ENCODE results near the gene RIPOR3.
"Not testable (repeated sequence)": the region's sequence is repeated elsewhere in the genome, so short reads cannot be mapped to it uniquely, and the experiment has no call there.

RIPOR3 gene

GRCh38 chr20:50574586-50574985, 116.8 kb downstream of the RIPOR3 start:
- DNase-seq (ENCODE audit: low spot score), result no peak

DNA sequence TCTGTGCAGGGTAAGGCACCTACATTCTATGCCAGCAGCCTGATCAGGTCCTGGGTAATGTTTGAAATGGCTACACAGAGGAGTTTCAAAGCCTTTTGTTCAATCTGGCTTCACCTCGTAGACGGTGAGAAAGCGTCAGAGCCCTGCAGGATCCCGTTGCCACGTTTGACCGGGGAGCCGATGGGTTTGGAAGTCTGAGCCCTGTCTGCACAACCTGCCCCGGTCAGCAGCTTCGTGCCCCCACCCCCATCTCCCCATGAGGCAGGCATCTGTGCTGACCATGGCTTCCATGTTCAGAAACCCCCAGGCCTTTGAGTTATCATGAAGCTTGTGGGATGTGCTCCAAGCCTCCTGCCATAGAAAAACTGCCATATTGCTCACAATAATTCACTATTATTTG, 117.2 kb downstream of the RIPOR3 start:
- no peak for DNase-seq (ENCODE audit: low spot score)

DNA sequence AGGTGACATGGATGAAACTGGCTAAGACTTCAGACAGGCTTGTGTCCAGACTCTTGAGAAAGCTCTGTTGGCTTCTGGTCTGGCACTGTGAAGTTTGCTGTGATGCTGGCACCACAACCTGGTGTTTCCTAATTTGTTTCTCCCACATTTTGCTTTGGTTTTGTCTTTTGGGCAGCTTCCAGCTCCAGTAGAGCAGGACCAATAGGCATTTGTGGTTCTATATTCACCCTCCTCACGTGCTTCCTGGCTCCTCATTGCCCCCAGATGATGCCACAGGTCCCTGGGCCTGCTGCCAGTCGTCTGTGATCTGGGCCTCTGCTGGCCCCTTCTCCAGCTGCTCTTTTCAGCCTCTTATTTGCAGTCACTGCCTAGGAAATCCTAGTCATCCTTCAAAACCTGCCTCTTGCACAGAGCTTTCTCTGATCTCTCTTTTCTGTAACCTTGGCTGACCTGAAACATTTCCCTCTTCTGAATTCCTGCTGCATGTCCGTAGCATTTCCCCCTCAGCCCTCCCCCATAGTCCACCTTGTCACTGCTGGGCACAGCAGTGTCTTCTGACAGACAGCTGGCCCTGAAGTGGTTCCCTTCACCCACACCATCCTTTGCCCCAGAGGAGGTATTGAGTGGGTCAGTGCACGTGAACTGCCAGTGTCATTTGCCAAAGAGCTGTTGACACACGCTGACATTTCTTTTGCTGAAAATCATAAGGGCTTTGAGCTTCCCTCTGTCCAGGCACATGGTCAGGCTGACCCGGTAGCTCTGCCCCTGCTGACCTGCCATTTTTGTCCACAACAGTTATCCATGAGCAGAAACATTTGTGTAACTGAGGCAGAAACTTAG, 118.2 kb downstream of the RIPOR3 start:
- no peak for DNase-seq (ENCODE audit: low spot score)

- no peak for DNase-seq (ENCODE audit: low spot score)
These were observed 119.9 kb downstream of the RIPOR3 start for GRCh38 chr20:50571466-50571865.

- DNase-seq (ENCODE audit: low spot score), result peak; percentile 57
These were observed 121.2 kb downstream of the RIPOR3 start for GRCh38 chr20:50569864-50570836.

DNA sequence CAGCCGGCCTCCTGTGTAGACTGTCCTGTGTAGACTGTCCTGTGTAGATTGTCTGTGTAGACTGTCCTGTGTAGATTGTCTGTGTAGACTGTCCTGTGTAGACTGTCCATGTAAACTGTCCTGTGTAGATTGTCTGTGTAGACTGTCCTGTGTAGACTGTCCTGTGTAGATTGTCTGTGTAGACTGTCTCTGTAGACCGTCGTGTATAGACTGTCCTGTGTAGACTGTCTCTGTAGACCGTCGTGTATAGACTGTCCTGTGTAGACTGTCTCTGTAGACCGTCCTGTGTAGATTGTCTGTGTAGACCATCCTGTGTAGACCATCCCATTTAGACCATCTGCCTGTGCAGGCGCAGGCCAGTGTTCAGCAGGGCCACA, 121.9 kb downstream of the RIPOR3 start:
- not testable (repeated sequence) for DNase-seq (ENCODE audit: low spot score)

- no peak for DNase-seq (ENCODE audit: low spot score)
These were observed 122.8 kb downstream of the RIPOR3 start for GRCh38 chr20:50568549-50568942.

DNA sequence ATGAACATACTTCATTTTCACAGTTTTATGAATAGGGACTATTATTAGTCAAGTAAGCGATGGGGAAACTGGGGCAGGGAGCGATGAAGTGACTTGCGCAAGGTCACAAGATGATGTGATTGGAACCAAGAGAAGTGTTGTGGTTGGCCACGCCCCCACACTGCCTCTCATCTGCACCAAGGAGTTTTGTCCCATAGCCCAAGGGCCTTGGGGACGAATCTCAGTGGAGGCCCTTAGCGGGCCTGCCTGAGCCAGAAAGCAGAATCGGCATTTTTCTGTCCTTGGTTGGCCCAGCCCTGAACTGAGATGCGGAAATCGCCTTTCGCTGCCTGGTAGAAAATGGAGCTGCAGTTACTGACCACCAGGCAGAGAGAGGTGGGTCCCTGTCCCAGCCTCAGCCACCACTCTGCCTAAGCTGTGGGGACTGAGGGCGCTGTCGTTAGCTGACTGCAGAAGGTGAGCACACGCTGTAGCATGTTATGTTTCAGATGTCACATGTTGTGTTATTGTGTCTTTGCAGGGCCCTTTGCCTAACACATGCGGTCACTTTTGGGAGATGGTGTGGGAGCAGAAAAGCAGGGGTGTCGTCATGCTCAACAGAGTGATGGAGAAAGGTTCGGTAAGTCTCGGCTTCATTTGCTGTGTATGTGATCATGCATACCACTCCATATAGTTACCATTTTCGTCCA, 123.3 kb downstream of the RIPOR3 start:
- no peak for DNase-seq (ENCODE audit: low spot score)

GRCh38 chr20:50565871-50566270, 125.5 kb downstream of the RIPOR3 start:
- DNase-seq (ENCODE audit: low spot score), result no peak

DNA sequence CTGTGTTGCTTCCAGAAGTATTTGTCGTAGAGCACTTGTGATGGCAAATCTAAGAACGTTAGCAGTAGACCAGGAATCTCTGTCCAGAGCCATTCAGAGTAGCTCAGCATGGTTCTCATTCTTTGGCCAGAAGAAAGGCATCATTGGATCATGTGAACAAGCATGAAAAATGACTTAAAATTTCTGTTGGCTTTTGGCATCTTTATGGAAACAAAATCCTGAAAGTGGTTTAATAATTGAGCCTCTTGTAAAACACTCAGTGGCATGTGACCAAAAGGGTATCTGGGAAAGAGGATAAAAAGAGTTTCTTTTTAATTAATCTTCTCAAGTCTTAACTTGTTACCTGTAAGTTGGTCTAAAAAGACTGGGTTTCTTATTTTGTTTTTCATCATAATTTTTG, 126.0 kb downstream of the RIPOR3 start:
- DNase-seq (ENCODE audit: low spot score), result no peak

GRCh38 chr20:50563133-50563944, 128.0 kb downstream of the RIPOR3 start:
- no peak for DNase-seq (ENCODE audit: low spot score)

DNA sequence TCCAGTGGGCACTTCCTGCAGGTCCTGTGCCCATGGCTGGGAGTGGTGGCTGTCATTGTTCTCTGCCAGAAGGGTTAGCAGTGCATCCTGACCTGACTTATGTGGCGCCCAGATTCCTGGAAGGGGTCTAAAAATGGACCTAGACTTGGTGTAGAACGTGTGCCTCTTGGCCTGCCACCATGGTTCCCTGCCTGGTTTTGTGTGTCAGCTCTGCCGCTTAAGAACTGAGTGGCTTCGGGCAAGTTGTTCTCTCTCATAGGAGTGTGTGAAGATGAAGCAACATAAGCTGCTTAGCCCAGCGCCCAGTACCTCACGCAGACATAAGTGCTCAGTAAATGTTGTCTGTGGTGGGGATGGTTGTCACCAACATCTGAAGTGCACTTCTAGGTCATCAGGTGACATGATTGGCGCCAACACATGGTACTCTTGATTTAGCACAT, 129.1 kb downstream of the RIPOR3 start:
- DNase-seq (ENCODE audit: low spot score), result no peak

- no peak for DNase-seq (ENCODE audit: low spot score)
These were observed 129.8 kb downstream of the RIPOR3 start for GRCh38 chr20:50561379-50562078.

DNA sequence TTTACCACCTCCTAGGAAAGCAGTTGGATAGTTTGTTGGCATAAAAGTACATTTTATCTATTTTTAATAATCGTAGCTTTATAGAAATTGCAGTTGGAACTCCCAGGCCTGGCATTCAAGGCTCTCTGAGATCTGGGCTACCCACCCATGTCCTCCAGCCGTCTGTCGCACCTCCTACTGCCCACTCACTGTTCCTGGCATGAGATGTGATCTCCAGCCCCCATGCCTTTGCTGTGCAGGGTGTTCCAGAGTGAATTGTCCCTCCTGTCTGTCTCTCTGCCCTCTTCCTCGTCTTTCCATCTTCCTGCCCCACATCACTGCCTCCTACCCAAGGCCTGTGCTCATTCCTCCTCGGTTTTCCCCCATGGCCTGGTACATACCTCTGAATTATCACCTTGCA, 130.5 kb downstream of the RIPOR3 start:
- no peak for DNase-seq (ENCODE audit: low spot score)

GRCh38 chr20:50559856-50560638, 131.3 kb downstream of the RIPOR3 start:
- no peak for DNase-seq (ENCODE audit: low spot score)

- no peak for DNase-seq (ENCODE audit: low spot score)
These were observed 132.2 kb downstream of the RIPOR3 start for GRCh38 chr20:50559149-50559548.

DNA sequence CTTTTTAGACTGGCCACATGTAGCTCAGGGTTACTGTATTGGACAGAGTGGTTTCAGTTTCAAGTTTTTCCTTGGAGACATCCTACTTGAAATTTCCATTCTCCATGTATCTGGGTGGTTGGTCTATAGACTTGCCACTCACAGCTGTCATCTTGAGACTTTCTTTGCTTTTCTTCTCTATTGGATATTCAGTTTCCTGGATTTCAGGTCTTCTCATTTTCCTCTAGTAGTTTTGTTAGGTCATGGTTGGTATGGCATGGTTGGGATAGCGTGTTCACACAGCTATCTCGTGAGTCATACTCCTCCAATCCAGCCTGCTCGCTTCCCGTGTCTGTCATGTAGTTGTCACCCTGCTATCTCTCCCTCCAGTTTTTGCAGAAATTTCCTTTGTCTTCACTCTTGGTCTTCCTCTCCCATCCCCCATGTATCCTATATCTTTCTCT, 132.8 kb downstream of the RIPOR3 start:
- DNase-seq (ENCODE audit: low spot score), result no peak

DNA sequence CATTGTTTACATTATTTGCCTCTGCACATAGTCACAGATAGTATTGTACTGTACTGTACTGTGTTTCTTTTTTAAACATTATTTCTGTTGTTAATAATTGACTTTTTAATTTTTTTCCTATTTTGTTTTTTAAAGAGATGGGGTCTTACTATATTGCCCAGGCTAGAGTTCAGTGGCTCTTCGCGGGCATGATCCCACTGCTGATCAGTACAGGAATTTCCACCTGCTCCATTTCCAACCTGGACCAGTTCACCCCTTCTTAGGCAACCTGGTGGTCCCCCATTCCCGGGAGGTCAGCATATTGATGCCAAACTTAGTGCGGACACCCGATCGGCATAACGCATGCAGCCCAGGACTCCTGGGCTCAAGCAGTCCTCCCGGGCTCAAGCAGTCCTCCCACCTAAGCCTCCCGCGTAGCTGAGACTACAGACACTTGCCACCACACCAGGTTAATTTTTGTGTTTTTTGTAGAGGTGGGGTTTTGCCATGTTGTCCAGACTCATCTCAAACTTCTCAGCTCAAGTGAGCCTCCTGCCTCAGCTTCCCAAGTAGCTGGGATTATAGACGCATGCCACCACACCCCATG, 133.7 kb downstream of the RIPOR3 start:
- DNase-seq (ENCODE audit: low spot score), result no peak

DNA sequence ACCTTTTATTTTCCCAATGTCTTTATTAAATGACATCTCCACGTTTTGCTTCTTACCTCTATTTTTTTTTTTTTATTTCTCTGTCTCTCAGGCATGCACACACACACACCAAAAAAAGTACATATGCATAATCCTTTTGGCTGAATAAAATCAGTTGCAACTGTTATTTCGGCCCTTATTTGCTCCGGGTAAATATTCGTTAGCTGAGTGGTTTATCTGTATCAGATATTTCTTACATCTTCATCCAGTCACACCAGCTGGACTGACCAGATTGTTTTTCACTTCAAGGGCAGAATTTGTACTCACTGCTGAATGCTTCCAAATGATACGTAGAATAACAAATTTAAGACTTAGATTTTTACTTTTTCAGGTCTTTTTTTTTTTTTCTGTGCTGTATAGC, 135.7 kb downstream of the RIPOR3 start:
- no peak for DNase-seq (ENCODE audit: low spot score)
